ENCODE data around the gene FAM83C.

Gene FAM83C

DNA sequence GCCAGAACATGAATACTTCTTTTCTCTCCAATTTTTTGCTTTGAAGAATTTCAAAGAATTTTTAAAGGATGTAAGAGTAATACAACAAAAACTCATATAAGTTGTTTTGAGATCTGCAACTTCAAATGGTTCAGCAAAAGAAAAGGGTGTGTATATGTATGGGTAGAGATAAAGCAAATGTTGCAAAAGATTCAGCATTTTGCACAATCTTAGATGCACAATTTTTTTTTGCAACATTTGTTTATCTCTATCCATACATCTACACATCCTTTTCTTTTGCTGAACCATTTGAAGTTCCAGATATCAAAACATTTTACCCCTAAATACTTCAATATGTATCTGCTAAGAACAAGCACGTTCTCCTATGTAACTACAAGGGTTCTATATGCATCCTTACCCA is 47.4 kb upstream of the FAM83C start:
- no peak for TF ChIP-seq RAD21 (IDR thresholded peaks at IDR 0.05; ENCODE audit: low read depth)
- TF ChIP-seq CEBPB (IDR thresholded peaks at IDR 0.05): no peak

GRCh38 chr20:35339007-35339406 is 46.8 kb upstream of the FAM83C start:
- no peak for TF ChIP-seq CREB1 (IDR thresholded peaks at IDR 0.05; ENCODE audit: low read depth)
- no peak for TF ChIP-seq TAF1 (IDR thresholded peaks at IDR 0.05; ENCODE audit: low read depth)
- TF ChIP-seq YY1 (IDR thresholded peaks at IDR 0.05; ENCODE audit: low read depth): no peak
- no peak for TF ChIP-seq CEBPB (IDR thresholded peaks at IDR 0.05)
- no peak for TF ChIP-seq TCF12 (IDR thresholded peaks at IDR 0.05; ENCODE audit: low read depth)
- no peak for TF ChIP-seq ZBTB7A (IDR thresholded peaks at IDR 0.05; ENCODE audit: low read depth)
- TF ChIP-seq EP300 (IDR thresholded peaks at IDR 0.05; ENCODE audit: borderline replicate concordance): no peak
- TF ChIP-seq, protein P1, sequence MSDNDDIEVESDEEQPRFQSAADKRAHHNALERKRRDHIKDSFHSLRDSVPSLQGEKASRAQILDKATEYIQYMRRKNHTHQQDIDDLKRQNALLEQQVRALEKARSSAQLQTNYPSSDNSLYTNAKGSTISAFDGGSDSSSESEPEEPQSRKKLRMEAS (IDR thresholded peaks at IDR 0.05): no peak
- no peak for TF ChIP-seq TEAD4 (IDR thresholded peaks at IDR 0.05)
- no peak for TF ChIP-seq USF1 (IDR thresholded peaks at IDR 0.05)

GRCh38 chr20:35334311-35335101 is 42.3 kb upstream of the FAM83C start:
- TF ChIP-seq TAF1 (IDR thresholded peaks at IDR 0.05; ENCODE audit: low read depth): no peak
- TF ChIP-seq YY1 (IDR thresholded peaks at IDR 0.05; ENCODE audit: low read depth): no peak
- no peak for TF ChIP-seq TEAD4 (IDR thresholded peaks at IDR 0.05)
- TF ChIP-seq, protein P2, sequence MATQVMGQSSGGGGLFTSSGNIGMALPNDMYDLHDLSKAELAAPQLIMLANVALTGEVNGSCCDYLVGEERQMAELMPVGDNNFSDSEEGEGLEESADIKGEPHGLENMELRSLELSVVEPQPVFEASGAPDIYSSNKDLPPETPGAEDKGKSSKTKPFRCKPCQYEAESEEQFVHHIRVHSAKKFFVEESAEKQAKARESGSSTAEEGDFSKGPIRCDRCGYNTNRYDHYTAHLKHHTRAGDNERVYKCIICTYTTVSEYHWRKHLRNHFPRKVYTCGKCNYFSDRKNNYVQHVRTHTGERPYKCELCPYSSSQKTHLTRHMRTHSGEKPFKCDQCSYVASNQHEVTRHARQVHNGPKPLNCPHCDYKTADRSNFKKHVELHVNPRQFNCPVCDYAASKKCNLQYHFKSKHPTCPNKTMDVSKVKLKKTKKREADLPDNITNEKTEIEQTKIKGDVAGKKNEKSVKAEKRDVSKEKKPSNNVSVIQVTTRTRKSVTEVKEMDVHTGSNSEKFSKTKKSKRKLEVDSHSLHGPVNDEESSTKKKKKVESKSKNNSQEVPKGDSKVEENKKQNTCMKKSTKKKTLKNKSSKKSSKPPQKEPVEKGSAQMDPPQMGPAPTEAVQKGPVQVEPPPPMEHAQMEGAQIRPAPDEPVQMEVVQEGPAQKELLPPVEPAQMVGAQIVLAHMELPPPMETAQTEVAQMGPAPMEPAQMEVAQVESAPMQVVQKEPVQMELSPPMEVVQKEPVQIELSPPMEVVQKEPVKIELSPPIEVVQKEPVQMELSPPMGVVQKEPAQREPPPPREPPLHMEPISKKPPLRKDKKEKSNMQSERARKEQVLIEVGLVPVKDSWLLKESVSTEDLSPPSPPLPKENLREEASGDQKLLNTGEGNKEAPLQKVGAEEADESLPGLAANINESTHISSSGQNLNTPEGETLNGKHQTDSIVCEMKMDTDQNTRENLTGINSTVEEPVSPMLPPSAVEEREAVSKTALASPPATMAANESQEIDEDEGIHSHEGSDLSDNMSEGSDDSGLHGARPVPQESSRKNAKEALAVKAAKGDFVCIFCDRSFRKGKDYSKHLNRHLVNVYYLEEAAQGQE (IDR thresholded peaks at IDR 0.05; ENCODE audit: low read depth): no peak
- no peak for TF ChIP-seq CEBPB (IDR thresholded peaks at IDR 0.05)
- no peak for TF ChIP-seq ZBTB7A (IDR thresholded peaks at IDR 0.05; ENCODE audit: low read depth)
- no peak for TF ChIP-seq FOXM1 (IDR thresholded peaks at IDR 0.05; ENCODE audit: borderline replicate concordance, low read depth)
- no peak for TF ChIP-seq USF1 (IDR thresholded peaks at IDR 0.05)
- TF ChIP-seq EP300 (IDR thresholded peaks at IDR 0.05; ENCODE audit: borderline replicate concordance): no peak
- TF ChIP-seq RAD21 (IDR thresholded peaks at IDR 0.05; ENCODE audit: low read depth): no peak
- TF ChIP-seq NFIC (IDR thresholded peaks at IDR 0.05): no peak
- TF ChIP-seq EGR1 (IDR thresholded peaks at IDR 0.05): no peak
- TF ChIP-seq TCF12 (IDR thresholded peaks at IDR 0.05; ENCODE audit: low read depth): no peak
- TF ChIP-seq, protein P1 (IDR thresholded peaks at IDR 0.05): no peak
- TF ChIP-seq CREB1 (IDR thresholded peaks at IDR 0.05; ENCODE audit: low read depth): no peak

- TF ChIP-seq USF1 (IDR thresholded peaks at IDR 0.05): no peak
- no peak for TF ChIP-seq TAF1 (IDR thresholded peaks at IDR 0.05; ENCODE audit: low read depth)
- TF ChIP-seq EGR1 (IDR thresholded peaks at IDR 0.05): no peak
- TF ChIP-seq TCF12 (IDR thresholded peaks at IDR 0.05; ENCODE audit: low read depth): no peak
- no peak for TF ChIP-seq FOXM1 (IDR thresholded peaks at IDR 0.05; ENCODE audit: borderline replicate concordance, low read depth)
- TF ChIP-seq CEBPB (IDR thresholded peaks at IDR 0.05): no peak
- no peak for TF ChIP-seq ZBTB7A (IDR thresholded peaks at IDR 0.05; ENCODE audit: low read depth)
- no peak for TF ChIP-seq NFIC (IDR thresholded peaks at IDR 0.05)
- TF ChIP-seq, protein P2 (IDR thresholded peaks at IDR 0.05; ENCODE audit: low read depth): no peak
Observed at GRCh38 chr20:35333606-35334005, 41.4 kb upstream of the FAM83C start.

DNA sequence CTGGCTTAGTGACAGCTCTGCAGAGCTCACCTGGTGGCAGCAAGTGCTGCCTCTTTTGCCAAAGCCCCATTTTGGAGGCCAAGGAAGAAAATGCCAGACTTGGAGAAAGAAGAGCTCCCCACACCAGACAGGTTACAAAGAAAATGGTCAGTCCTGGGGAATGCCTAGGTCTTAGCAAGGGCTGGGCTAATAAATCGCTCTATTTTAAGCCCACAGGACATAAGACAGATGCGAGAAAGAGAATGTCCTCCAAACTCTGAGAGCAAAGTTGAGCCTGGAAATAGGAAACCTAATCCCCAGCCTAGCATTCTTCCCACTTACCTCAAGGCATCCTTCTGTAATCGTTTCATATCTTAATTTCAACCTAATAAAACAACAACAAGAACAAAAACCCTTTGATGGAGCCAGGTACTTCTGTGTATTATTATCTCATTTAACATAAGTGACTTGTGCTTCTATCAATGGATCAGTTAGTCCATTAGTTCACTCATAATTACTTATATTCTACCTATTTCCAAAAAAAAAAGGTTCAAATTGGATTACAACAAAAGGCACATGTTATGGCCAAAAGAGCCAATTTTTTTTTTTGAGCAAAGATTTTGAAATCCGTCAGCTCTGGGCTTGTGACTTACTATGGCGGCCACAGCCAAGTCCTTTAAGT is 40.4 kb upstream of the FAM83C start:
- TF ChIP-seq TCF12 (IDR thresholded peaks at IDR 0.05; ENCODE audit: low read depth): no peak
- no peak for TF ChIP-seq ZBTB7A (IDR thresholded peaks at IDR 0.05; ENCODE audit: low read depth)
- TF ChIP-seq TEAD4 (IDR thresholded peaks at IDR 0.05): no peak
- TF ChIP-seq, protein P1 (IDR thresholded peaks at IDR 0.05): no peak
- TF ChIP-seq YY1 (IDR thresholded peaks at IDR 0.05; ENCODE audit: low read depth): no peak
- no peak for TF ChIP-seq EGR1 (IDR thresholded peaks at IDR 0.05)
- TF ChIP-seq, protein P2 (IDR thresholded peaks at IDR 0.05; ENCODE audit: low read depth): no peak
- TF ChIP-seq EP300 (IDR thresholded peaks at IDR 0.05; ENCODE audit: borderline replicate concordance): no peak
- TF ChIP-seq USF1 (IDR thresholded peaks at IDR 0.05): no peak
- no peak for TF ChIP-seq CREB1 (IDR thresholded peaks at IDR 0.05; ENCODE audit: low read depth)
- no peak for TF ChIP-seq TAF1 (IDR thresholded peaks at IDR 0.05; ENCODE audit: low read depth)
- TF ChIP-seq CEBPB (IDR thresholded peaks at IDR 0.05): no peak
- no peak for TF ChIP-seq NFIC (IDR thresholded peaks at IDR 0.05)
- TF ChIP-seq FOXM1 (IDR thresholded peaks at IDR 0.05; ENCODE audit: borderline replicate concordance, low read depth): no peak
